ENCODE measurements around the gene CCL17.

The CCL17 gene

DNA sequence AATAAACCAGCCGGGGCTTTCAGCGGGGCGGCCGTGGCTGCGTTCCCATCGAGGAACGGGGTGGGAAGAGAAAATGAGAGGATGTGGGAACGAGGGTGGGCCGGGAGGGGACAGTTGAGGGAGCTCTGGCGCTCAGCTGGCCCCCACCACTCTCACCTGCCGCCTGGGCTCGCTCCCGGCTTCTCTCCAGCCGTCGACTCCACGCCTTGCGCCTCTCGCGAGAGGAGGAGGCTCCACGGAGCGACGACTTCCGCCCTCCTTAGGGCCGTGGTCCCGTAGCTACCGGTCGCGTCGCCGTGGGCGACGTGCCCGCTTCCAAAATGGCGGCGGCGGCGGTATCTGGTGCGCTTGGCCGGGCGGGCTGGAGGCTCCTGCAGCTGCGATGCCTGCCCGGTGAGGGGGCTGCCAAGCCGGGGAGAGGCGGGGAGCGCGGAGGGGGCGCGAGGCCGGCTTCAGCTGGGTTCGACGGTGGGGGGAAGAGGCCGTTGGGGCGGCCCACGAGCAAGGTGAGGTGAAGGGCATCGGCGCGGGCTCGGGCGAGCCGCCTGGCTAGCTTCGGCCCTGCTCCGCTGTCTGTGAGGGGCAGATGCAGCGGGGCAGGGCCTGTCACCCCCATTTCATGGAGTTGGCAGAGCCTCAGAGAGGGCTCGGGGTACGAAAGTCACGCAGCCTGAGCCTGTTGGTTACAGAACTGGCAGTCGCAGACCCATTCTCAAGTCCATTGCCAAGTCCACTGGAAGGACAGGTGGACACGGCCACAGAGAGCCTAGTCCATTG is 42.8 kb downstream of the CCL17 start, which contains the start of the genes CIAPIN1 and COQ9:
CIAPIN1 (minus strand) TSS at position 200 of the 777 bp plus-strand sequence. CDS start 6,457 bp downstream, outside the sequence.
COQ9 (plus strand) TSS at position 294 of the 777 bp plus-strand sequence; CDS start at position 321, 27 bp downstream.
- no peaks in the 10 kb centered on the region for H3K9me3 ChIP-seq (ENCODE audit: control insufficient read depth, low read length)
- no peaks in the 10 kb centered on the region for H3K27me3 ChIP-seq (ENCODE audit: control insufficient read depth, insufficient read depth, low read length, poor library complexity, severe bottlenecking)
- peaks cover 11% of the 10 kb centered on the region for H3K4me1 ChIP-seq (ENCODE audit: control insufficient read depth, insufficient read depth, low read length)
- no peaks in the 10 kb centered on the region for H3K36me3 ChIP-seq (ENCODE audit: control insufficient read depth, insufficient read depth, low read length)
- H3K4me3 ChIP-seq (ENCODE audit: insufficient read depth, low read depth, low read length), result peak within 1 kb of the TSS; percentile 100
- 0 to 1% methylated on average over 68 of the region's 68 CpGs for WGBS, 2 experiments
- peak within 1 kb of the TSS; percentile 46 for H3K27ac ChIP-seq (ENCODE audit: insufficient read depth, low read depth, low read length, poor library complexity, severe bottlenecking)

DNA sequence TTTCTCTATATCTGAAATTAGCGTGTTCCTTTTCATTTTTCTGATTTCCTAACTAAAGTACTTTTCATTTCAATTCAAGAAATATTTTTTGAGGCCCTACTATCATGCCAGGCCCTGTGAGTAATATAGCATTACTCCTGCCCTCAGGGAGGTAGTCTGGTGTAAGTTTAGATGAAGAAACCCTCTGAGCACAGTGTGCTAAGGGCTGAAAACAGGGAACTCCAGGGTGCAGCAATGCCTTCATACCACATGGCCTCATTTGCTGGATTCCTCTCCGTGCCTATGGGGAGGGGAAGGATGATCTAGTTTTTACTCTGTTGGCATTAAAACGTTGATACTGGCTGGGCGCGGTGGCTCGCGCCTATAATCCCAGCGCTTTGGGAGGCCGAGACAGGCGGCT is 47.5 kb downstream of the CCL17 start:
- H3K36me3 ChIP-seq (ENCODE audit: control insufficient read depth, insufficient read depth, low read length), result peaks cover 11% of the 10 kb centered on the region
- no peak overlapping the region for H3K4me3 ChIP-seq (ENCODE audit: insufficient read depth, low read depth, low read length)

DNA sequence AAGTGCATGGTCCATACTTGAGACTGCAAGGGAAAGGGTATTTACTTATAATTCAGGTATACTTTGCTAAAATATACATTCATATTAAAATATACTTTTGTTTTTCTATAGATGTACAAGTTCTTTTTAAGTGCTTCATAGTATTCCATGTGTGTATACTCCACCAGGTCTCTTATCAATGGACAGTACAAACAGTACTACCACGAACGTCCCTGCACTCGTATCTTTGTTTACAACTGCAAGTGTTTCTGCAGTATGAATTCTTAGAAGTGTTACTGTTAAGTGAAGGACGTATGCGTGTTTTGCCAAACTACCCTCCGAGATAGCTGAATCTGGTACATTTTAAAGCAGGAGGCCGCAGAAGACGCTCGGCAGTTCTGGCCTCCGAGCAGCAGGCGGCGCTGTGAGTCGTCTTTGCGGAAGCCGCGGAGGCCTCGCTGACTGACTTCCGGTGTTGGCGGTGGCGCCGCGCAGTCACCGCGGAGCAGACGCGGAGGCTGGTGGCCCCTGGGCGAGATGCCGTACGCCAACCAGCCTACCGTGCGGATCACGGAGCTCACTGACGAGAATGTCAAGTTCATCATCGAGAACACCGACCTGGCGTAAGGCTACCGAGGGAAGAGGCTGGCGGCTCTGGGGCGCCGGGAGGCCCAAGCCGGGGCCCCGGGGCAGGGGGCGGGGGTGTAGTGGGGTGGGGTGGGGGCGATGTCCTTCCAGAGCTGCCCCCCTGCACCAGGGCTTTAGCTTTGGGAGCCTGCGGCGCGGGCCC is 57.8 kb downstream of the CCL17 start, which contains the start of gene POLR2C:
POLR2C (plus strand) TSS at position 471 of the 769 bp plus-strand sequence; CDS start at position 517, 46 bp downstream.
- no peaks in the 10 kb centered on the region for H3K27me3 ChIP-seq (ENCODE audit: control insufficient read depth, insufficient read depth, low read length, poor library complexity, severe bottlenecking)
- no peak within 1 kb of the TSS for H3K27ac ChIP-seq (ENCODE audit: insufficient read depth, low read depth, low read length, poor library complexity, severe bottlenecking)
- H3K4me1 ChIP-seq (ENCODE audit: control insufficient read depth, insufficient read depth, low read length), result peaks cover 3% of the 10 kb centered on the region
- H3K36me3 ChIP-seq (ENCODE audit: control insufficient read depth, insufficient read depth, low read length), result peaks cover 24% of the 10 kb centered on the region
- H3K4me3 ChIP-seq (ENCODE audit: insufficient read depth, low read depth, low read length), result peak within 1 kb of the TSS; percentile 62
- WGBS, 2 experiments, result 5 to 6% methylated on average over 47 of the region's 47 CpGs
- no peaks in the 10 kb centered on the region for H3K9me3 ChIP-seq (ENCODE audit: control insufficient read depth, low read length)

More for the DNA sequence above, 47.5 kb downstream of the CCL17 start:
- Histone ChIP-seq H3K27ac (ENCODE audit: insufficient read depth, low read depth, low read length, poor library complexity, severe bottlenecking) (no peak overlapping the region), H3K4me1 (ENCODE audit: control insufficient read depth, insufficient read depth, low read length) (peaks cover 6% of the 10 kb centered on the region), H3K9me3 (ENCODE audit: control insufficient read depth, low read length) (no peaks in the 10 kb centered on the region), H3K27me3 (ENCODE audit: control insufficient read depth, insufficient read depth, low read length, poor library complexity, severe bottlenecking) (no peaks in the 10 kb centered on the region)
- 93 to 96% methylated on average over 10 of the region's 10 CpGs for WGBS, 2 experiments

DNA sequence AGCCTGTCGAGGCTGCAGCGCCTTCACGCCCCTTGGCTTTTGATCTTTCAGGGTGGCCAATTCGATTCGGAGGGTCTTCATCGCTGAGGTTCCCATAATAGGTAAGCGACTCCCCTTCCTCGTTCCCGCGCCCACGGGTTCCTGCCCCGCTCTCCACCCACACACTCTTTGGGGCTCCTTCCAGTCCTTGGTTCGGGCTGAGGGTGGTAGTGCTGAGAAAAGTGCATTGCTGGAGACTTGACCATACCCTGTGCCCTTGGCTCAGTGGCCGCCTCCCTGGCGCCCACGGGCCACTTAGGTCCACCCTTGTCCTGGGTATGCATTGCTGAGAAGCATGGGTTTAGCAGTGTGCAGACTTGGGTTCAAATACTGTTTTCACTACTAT is 58.4 kb downstream of the CCL17 start:
- peak overlapping the region; percentile 62 for H3K4me3 ChIP-seq (ENCODE audit: insufficient read depth, low read depth, low read length)
- peaks cover 3% of the 10 kb centered on the region for H3K4me1 ChIP-seq (ENCODE audit: control insufficient read depth, insufficient read depth, low read length)
- no peaks in the 10 kb centered on the region for H3K9me3 ChIP-seq (ENCODE audit: control insufficient read depth, low read length)
- H3K36me3 ChIP-seq (ENCODE audit: control insufficient read depth, insufficient read depth, low read length), result peaks cover 22% of the 10 kb centered on the region
- H3K27me3 ChIP-seq (ENCODE audit: control insufficient read depth, insufficient read depth, low read length, poor library complexity, severe bottlenecking), result no peaks in the 10 kb centered on the region
- 2% methylated on average over 14 to 16 of the region's 16 CpGs for WGBS, 2 experiments
- H3K27ac ChIP-seq (ENCODE audit: insufficient read depth, low read depth, low read length, poor library complexity, severe bottlenecking), result no peak overlapping the region

DNA sequence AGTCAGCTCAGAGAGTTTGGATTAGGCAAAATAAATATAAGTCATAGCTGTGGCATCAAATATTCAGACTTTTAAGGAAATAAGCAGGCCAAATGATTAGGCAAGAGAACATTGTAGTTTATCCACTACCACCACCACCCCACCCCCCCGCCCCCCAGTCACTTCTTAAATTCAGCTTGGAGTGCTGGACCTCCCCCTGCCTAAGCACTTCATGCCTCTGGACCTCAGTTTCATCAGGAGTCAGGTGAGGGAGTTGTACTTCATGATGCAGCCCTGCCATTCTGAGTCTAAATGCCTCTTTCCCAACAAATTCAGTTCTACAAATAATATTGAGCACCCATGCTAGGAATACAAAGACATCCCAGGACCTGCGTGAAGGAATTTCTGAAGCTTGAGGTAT is 60.0 kb downstream of the CCL17 start:
- Histone ChIP-seq H3K4me1 (ENCODE audit: control insufficient read depth, insufficient read depth, low read length) (peaks cover 3% of the 10 kb centered on the region), H3K27me3 (ENCODE audit: control insufficient read depth, insufficient read depth, low read length, poor library complexity, severe bottlenecking) (no peaks in the 10 kb centered on the region), H3K4me3 (ENCODE audit: insufficient read depth, low read depth, low read length) (no peak overlapping the region), H3K9me3 (ENCODE audit: control insufficient read depth, low read length) (no peaks in the 10 kb centered on the region), H3K27ac (ENCODE audit: insufficient read depth, low read depth, low read length, poor library complexity, severe bottlenecking) (no peak overlapping the region), H3K36me3 (ENCODE audit: control insufficient read depth, insufficient read depth, low read length) (peaks cover 21% of the 10 kb centered on the region)
- WGBS, 2 experiments, result 100% methylated on average over 1 of the region's 2 CpGs
